Activated CD4-positive, alpha-beta T cell treated with anti-CD3 and anti-CD28 coated beads, Interleukin-2, amount 10 ng/mL, durations not matched to agents 7 days and 5 days (primary cell): Measurements from ENCODE around the gene CARD9. TPM values are rescaled to one million over a fixed set of nuclear protein-coding genes. Genes with fewer than 3 reads are reported as not detected.

Source experiments
- CTCF ChIA-PET: fragments of 350-600 bp; sonication (Branson Sonifier 250); formaldehyde crosslinking; loops from one replicate; lab custom pipeline; 2021; ENCODE audit warnings: antibody characterized with exemption; lab: Charles Lee
- POLR2A ChIA-PET: fragments of 350-600 bp; sonication (Branson Sonifier 250); formaldehyde crosslinking; loops from one replicate; lab custom pipeline; 2021; ENCODE audit warnings: antibody characterized with exemption; lab: Charles Lee
- DNase-seq: peaks from one replicate; pipeline ENCODE4 v3.0.0-alpha.2; 2020
- H3K27ac Mint-ChIP-seq: one replicate; pipeline ENCODE4 v1.8.0; 2021; ENCODE audit warnings: mild to moderate bottlenecking, moderate library complexity, mixed read lengths
- H3K27me3 Mint-ChIP-seq: one replicate; pipeline ENCODE4 v1.8.0; 2021; ENCODE audit warnings: mixed read lengths
- H3K36me3 Mint-ChIP-seq: one replicate; pipeline ENCODE4 v1.8.0; 2021; ENCODE audit warnings: low read depth, mixed read lengths
- H3K4me1 Mint-ChIP-seq: one replicate; pipeline ENCODE4 v1.8.0; 2021; ENCODE audit warnings: mixed read lengths
- H3K4me3 Mint-ChIP-seq: one replicate; pipeline ENCODE4 v1.8.0; 2021; ENCODE audit warnings: mild to moderate bottlenecking, moderate library complexity, mixed read lengths
- H3K9me3 Mint-ChIP-seq: one replicate; pipeline ENCODE4 v1.8.0; 2021; ENCODE audit warnings: mixed read lengths
- total RNA-seq, 2 experiments: library from RNA; stranded (reverse); gene quantifications; one replicate each; pipeline ENCODE4 v1.2.3, GENCODE V29; 2021

The CARD9 gene
- total RNA-seq: under 1 TPM; 0.44 to 0.69 TPM

GRCh38 chr9:136373300-136374182 is at the start of gene CARD9:
TSS of gene CARD9 (minus strand) at chr9:136373669. CDS start at chr9:136372078, 1,591 bp downstream.
- Mint-ChIP-seq H3K36me3 (no peaks in the 10 kb centered on the region), H3K27ac (no peak within 1 kb of the TSS), H3K27me3 (no peaks in the 10 kb centered on the region), H3K4me1 (no peaks in the 10 kb centered on the region), H3K9me3 (no peaks in the 10 kb centered on the region), H3K4me3 (no peak within 1 kb of the TSS)
- ChIA-PET POLR2A (no interaction called here), CTCF (interaction anchor here (0.6 to 1.7 kb wide), 5 partner anchors 10 to 107 kb away, joined by 3 to 12 read pairs (median 4); partner anchors contain the start of gene DNLZ)
- no peak for DNase-seq

GRCh38 chr9:136422876-136423275 is 49.4 kb upstream of the CARD9 start:
- Mint-ChIP-seq H3K27me3 (no peaks in the 10 kb centered on the region), H3K4me1 (no peaks in the 10 kb centered on the region), H3K27ac (no peak overlapping the region), H3K4me3 (no peak overlapping the region), H3K36me3 (peaks cover 22% of the 10 kb centered on the region), H3K9me3 (no peaks in the 10 kb centered on the region)
- ChIA-PET CTCF (interaction anchor here (0.9 kb wide), 1 partner anchor 27 kb away, joined by 4 read pairs; no protein-coding TSS in a partner anchor), POLR2A (no interaction called here)
- DNase-seq: no peak

- peaks cover 24% of the 10 kb centered on the region for H3K36me3 Mint-ChIP-seq
- POLR2A ChIA-PET: no interaction called here
These were observed 48.3 kb upstream of the CARD9 start for GRCh38 chr9:136421791-136422190.

GRCh38 chr9:136419092-136419420 is 45.6 kb upstream of the CARD9 start:
- peaks cover 29% of the 10 kb centered on the region for H3K36me3 Mint-ChIP-seq
- POLR2A ChIA-PET: no interaction called here
- H3K27ac Mint-ChIP-seq: no peak overlapping the region
- no peak overlapping the region for H3K4me3 Mint-ChIP-seq
- H3K9me3 Mint-ChIP-seq: no peaks in the 10 kb centered on the region
- DNase-seq: no peak
- CTCF ChIA-PET: interaction anchor here (1.2 kb wide), 1 partner anchor 10 kb away, joined by 3 read pairs; no protein-coding TSS in a partner anchor
- H3K27me3 Mint-ChIP-seq: no peaks in the 10 kb centered on the region
- H3K4me1 Mint-ChIP-seq: no peaks in the 10 kb centered on the region

More at GRCh38 chr9:136421791-136422190, 48.3 kb upstream of the CARD9 start:
- Mint-ChIP-seq H3K4me1 (no peaks in the 10 kb centered on the region), H3K4me3 (no peak overlapping the region), H3K27ac (no peak overlapping the region), H3K9me3 (no peaks in the 10 kb centered on the region), H3K27me3 (no peaks in the 10 kb centered on the region)
- DNase-seq: no peak
- CTCF ChIA-PET: no interaction called here

- no peaks in the 10 kb centered on the region for H3K27me3 Mint-ChIP-seq
- CTCF ChIA-PET: interaction anchor here (1.2 kb wide), 1 partner anchor 9 kb away, joined by 3 read pairs; no protein-coding TSS in a partner anchor
- no peak overlapping the region for H3K4me3 Mint-ChIP-seq
- peaks cover 34% of the 10 kb centered on the region for H3K36me3 Mint-ChIP-seq
- H3K4me1 Mint-ChIP-seq: peaks cover 2% of the 10 kb centered on the region
- POLR2A ChIA-PET: interaction anchor here (0.6 kb wide), 1 partner anchor 97 kb away, joined by 3 read pairs; no protein-coding TSS in a partner anchor
- H3K27ac Mint-ChIP-seq: peak overlapping the region; percentile 14
- no peaks in the 10 kb centered on the region for H3K9me3 Mint-ChIP-seq
- no peak for DNase-seq
These were observed 45.0 kb upstream of the CARD9 start for GRCh38 chr9:136418182-136419091.

- H3K27ac Mint-ChIP-seq: no peak overlapping the region
- H3K27me3 Mint-ChIP-seq: no peaks in the 10 kb centered on the region
- peaks cover 9% of the 10 kb centered on the region for H3K4me1 Mint-ChIP-seq
- POLR2A ChIA-PET: no interaction called here
- H3K4me3 Mint-ChIP-seq: no peak overlapping the region
- no peaks in the 10 kb centered on the region for H3K9me3 Mint-ChIP-seq
- DNase-seq: no peak
- H3K36me3 Mint-ChIP-seq: peaks cover 39% of the 10 kb centered on the region
- CTCF ChIA-PET: interaction anchor here (0.7 kb wide), 1 partner anchor 135 kb away, joined by 7 read pairs; no protein-coding TSS in a partner anchor
These were observed 43.4 kb upstream of the CARD9 start for GRCh38 chr9:136416914-136417313.

GRCh38 chr9:136416427-136416826 is 43.0 kb upstream of the CARD9 start:
- Mint-ChIP-seq H3K27me3 (no peaks in the 10 kb centered on the region), H3K4me1 (peaks cover 14% of the 10 kb centered on the region), H3K4me3 (no peak overlapping the region), H3K36me3 (peaks cover 41% of the 10 kb centered on the region), H3K9me3 (no peaks in the 10 kb centered on the region), H3K27ac (no peak overlapping the region)
- CTCF ChIA-PET: no interaction called here
- no peak for DNase-seq
- POLR2A ChIA-PET: no interaction called here

GRCh38 chr9:136412962-136413361 is 39.5 kb upstream of the CARD9 start:
- DNase-seq: no peak
- Mint-ChIP-seq H3K9me3 (no peaks in the 10 kb centered on the region), H3K27me3 (no peaks in the 10 kb centered on the region), H3K4me1 (peaks cover 37% of the 10 kb centered on the region), H3K36me3 (peaks cover 43% of the 10 kb centered on the region), H3K4me3 (no peak overlapping the region), H3K27ac (peak overlapping the region; percentile 71)
- ChIA-PET CTCF (no interaction called here), POLR2A (no interaction called here)

- Mint-ChIP-seq H3K36me3 (peaks cover 45% of the 10 kb centered on the region), H3K9me3 (no peaks in the 10 kb centered on the region), H3K4me3 (peak overlapping the region; percentile 87), H3K4me1 (peaks cover 45% of the 10 kb centered on the region), H3K27ac (peak overlapping the region; percentile 93), H3K27me3 (no peaks in the 10 kb centered on the region)
- no peak for DNase-seq
- ChIA-PET POLR2A (no interaction called here), CTCF (no interaction called here)
These were observed 37.9 kb upstream of the CARD9 start for GRCh38 chr9:136411378-136411777.

GRCh38 chr9:136410500-136411287 is 37.2 kb upstream of the CARD9 start, which contains the start of the genes ENTR1 and PMPCA:
TSS of gene ENTR1 (minus strand) at chr9:136410614. CDS start at chr9:136410397, 217 bp downstream.
TSS of gene PMPCA (plus strand) at chr9:136410658. CDS start at chr9:136410669, 11 bp downstream.
- Mint-ChIP-seq H3K27ac (peak within 1 kb of the TSS; percentile 93), H3K9me3 (no peaks in the 10 kb centered on the region), H3K36me3 (peaks cover 44% of the 10 kb centered on the region), H3K27me3 (no peaks in the 10 kb centered on the region), H3K4me1 (peaks cover 48% of the 10 kb centered on the region), H3K4me3 (peak within 1 kb of the TSS; percentile 87)
- POLR2A ChIA-PET: no interaction called here
- CTCF ChIA-PET: interaction anchor here (0.6 to 1.9 kb wide), 6 partner anchors 10 to 1034 kb away, joined by 3 to 9 read pairs (median 4); partner anchors contain the start of genes DNLZ and SNAPC4
- peak; percentile 95 for DNase-seq

GRCh38 chr9:136409557-136410455 is 36.3 kb upstream of the CARD9 start:
- Mint-ChIP-seq H3K4me3 (peak overlapping the region; percentile 85), H3K36me3 (peaks cover 51% of the 10 kb centered on the region), H3K4me1 (peaks cover 57% of the 10 kb centered on the region), H3K9me3 (no peaks in the 10 kb centered on the region), H3K27me3 (no peaks in the 10 kb centered on the region), H3K27ac (peak overlapping the region; percentile 92)
- ChIA-PET POLR2A (interaction anchor here (0.6 kb wide), 2 partner anchors 45 to 265 kb away, joined by 3 read pairs; no protein-coding TSS in a partner anchor), CTCF (interaction anchor here (0.6 to 1.9 kb wide), 8 partner anchors 9 to 1035 kb away, joined by 3 to 9 read pairs (median 4); partner anchors contain the start of genes DNLZ and SNAPC4)
- DNase-seq: peak; percentile 35
